T-helper 2 cell treated with Interferon-gamma antibody and Interleukin-4, amounts not matched to agents 5 μg/mL and 100 μg/mL, for 36 hours (primary cell): Measurements from ENCODE around the gene EGFR.

Source experiments
- DNase-seq: peaks from one replicate; pipeline ENCODE4 v3.0.0; 2021; ENCODE audit warnings: low spot score
- H3K27ac Mint-ChIP-seq: one replicate; pipeline ENCODE4 v1.8.0; 2021; ENCODE audit warnings: mild to moderate bottlenecking, mixed read lengths
- H3K27me3 Mint-ChIP-seq: one replicate; pipeline ENCODE4 v1.8.0; 2021; ENCODE audit warnings: low read depth, mixed read lengths
- H3K36me3 Mint-ChIP-seq: one replicate; pipeline ENCODE4 v1.8.0; 2021; ENCODE audit warnings: low read depth, mixed read lengths
- H3K4me1 Mint-ChIP-seq: one replicate; pipeline ENCODE4 v1.8.0; 2021; ENCODE audit warnings: low read depth, mixed read lengths
- H3K4me3 Mint-ChIP-seq: one replicate; pipeline ENCODE4 v1.8.0; 2022; ENCODE audit warnings: mild to moderate bottlenecking, moderate library complexity, mixed read lengths
- H3K9me3 Mint-ChIP-seq: one replicate; pipeline ENCODE4 v1.8.0; 2021; ENCODE audit warnings: mixed read lengths

Gene EGFR

GRCh38 chr7:55183897-55184296, 165.1 kb downstream of the EGFR start:
- Mint-ChIP-seq H3K4me3 (no peak overlapping the region), H3K27me3 (peaks cover 3% of the 10 kb centered on the region)
- DNase-seq, result no peak

DNA sequence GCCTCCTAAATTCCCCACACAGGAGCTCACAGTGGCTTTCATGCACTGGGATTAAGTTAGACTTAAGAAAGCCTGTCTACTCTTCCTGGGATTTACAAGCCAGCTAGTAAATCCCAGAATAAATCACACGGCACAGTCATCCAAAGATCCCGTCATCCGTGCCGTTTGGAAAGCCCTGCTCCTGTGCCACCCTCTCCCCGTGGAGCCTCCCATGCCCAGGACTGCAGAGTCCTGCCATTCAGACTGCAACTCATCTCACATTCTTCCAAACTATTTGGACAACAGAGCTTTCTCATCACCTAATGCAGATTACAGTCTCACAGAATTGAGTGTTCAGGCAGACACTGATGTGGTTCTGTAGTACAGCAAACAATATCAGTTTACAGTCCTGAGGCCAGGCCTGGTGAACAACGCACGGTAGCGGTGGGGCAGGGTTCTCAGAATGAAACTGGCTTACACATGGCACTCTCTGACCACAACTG, 166.5 kb downstream of the EGFR start:
- Mint-ChIP-seq H3K27me3 (peaks cover 3% of the 10 kb centered on the region), H3K4me1 (no peaks in the 10 kb centered on the region)
- no peak for DNase-seq

More at GRCh38 chr7:55183897-55184296, 165.1 kb downstream of the EGFR start:
- Mint-ChIP-seq H3K4me1 (no peaks in the 10 kb centered on the region), H3K27ac (no peak overlapping the region), H3K36me3 (no peaks in the 10 kb centered on the region), H3K9me3 (no peaks in the 10 kb centered on the region)

GRCh38 chr7:55185941-55186609, 167.3 kb downstream of the EGFR start:
- Mint-ChIP-seq H3K4me1 (no peaks in the 10 kb centered on the region), H3K27ac (no peak overlapping the region), H3K27me3 (peaks cover 3% of the 10 kb centered on the region), H3K9me3 (no peaks in the 10 kb centered on the region), H3K4me3 (no peak overlapping the region), H3K36me3 (no peaks in the 10 kb centered on the region)
- no peak for DNase-seq

More for the DNA sequence above, 166.5 kb downstream of the EGFR start:
- no peaks in the 10 kb centered on the region for H3K36me3 Mint-ChIP-seq
- H3K9me3 Mint-ChIP-seq, result no peaks in the 10 kb centered on the region
- no peak overlapping the region for H3K27ac Mint-ChIP-seq
- H3K4me3 Mint-ChIP-seq, result no peak overlapping the region

DNA sequence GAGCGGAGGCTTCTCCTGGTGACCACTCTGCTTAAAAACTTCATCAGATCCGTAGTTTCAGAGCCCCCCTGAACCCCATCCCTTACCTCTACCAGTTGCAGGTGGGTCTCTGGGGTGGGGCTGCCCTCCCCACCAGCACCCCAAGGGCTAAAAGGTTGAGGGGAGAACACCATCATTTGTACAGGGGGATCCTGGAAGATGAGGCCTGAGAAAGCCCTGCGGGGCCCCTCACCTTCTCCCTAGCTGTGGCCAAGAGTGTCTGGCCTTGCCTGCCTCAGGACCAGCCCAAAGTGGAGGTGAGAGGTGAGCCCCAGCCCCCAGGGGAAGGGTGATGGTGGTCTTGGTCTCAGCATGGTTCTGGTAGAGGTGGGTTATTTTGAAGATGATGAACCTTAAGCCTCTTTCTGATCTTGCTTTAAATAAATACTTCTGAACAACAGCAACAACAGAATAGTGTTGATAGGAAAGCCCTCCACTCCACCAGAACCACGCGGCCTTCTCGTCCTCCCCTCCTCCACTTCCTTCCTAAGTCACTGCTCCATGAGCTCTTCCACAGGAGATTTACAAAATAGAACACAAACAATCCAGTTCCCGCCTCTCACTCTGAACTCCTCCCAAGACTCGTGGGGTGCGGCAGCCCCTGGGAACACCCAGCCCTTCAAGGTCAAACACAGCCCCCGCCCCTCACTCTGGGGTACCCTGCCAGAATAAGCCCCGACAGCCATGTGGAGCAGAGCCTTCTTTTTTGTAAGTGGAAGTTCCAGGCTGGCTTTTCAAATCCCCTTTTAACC, 169.1 kb downstream of the EGFR start:
- Mint-ChIP-seq H3K27ac (no peak overlapping the region), H3K36me3 (no peaks in the 10 kb centered on the region), H3K27me3 (peaks cover 3% of the 10 kb centered on the region), H3K9me3 (no peaks in the 10 kb centered on the region), H3K4me1 (no peaks in the 10 kb centered on the region), H3K4me3 (no peak overlapping the region)
- no peak for DNase-seq

DNA sequence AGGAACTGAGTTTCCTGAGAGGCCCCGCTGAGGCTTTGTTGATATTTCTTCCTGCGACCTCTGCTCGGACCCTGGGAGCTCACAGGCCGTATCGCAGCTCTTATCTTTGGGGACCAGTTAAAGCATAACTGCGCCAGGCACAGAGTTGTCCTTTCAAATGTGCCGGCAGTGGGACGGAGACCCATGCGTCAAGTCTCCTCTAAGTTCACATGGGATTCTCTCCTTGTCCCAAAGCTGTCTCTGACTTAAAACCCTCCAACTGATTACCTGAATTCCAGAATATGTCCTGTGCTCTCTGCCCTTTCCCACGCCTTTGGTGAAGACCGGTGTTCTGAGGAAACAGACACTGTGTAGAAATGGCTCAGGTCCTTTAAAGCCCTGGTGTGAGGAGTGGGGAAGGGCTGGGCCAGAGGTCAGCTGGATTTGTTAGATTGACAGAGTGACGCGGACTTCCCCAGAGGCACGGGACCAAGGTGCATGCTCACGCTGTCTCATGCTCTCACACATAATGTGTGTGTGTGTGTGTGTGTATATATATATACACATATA, 169.8 kb downstream of the EGFR start:
- H3K36me3 Mint-ChIP-seq, result no peaks in the 10 kb centered on the region
- no peak overlapping the region for H3K4me3 Mint-ChIP-seq

GRCh38 chr7:55189146-55189766, 170.4 kb downstream of the EGFR start:
- H3K27ac Mint-ChIP-seq, result no peak overlapping the region
- DNase-seq, result no peak

More for the DNA sequence above, 169.8 kb downstream of the EGFR start:
- H3K9me3 Mint-ChIP-seq, result no peaks in the 10 kb centered on the region
- DNase-seq, result no peak
- no peak overlapping the region for H3K27ac Mint-ChIP-seq
- no peaks in the 10 kb centered on the region for H3K4me1 Mint-ChIP-seq
- H3K27me3 Mint-ChIP-seq, result peaks cover 3% of the 10 kb centered on the region

DNA sequence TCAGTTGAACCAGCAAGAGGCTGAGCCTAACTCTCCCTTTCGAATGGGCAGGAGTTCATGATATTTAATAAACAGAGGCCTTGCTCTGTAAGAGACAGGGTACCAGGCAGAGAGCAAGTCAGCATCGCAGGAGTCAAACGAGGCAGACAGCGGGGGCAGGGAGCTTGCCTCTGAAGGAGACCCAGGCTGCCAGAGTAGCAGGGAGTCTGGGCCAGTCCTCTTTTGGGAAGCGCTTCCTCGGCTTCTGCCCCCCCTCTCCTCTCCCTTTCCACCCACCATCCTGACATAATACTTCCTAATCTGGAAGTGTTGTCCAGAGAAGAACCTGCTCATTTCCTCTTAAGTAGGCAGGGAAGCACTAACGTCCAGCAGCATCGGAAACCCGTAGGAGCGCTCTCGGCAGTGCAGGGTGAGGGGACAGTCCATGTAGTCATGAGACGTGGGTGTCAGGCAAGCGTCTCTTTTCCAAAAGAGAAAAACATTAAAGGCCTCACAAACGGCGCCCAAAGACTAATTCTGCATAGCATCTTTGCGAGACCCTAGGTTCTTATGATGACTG, 171.1 kb downstream of the EGFR start:
- no peak for DNase-seq
- no peak overlapping the region for H3K27ac Mint-ChIP-seq

More at GRCh38 chr7:55189146-55189766, 170.4 kb downstream of the EGFR start:
- H3K4me1 Mint-ChIP-seq, result no peaks in the 10 kb centered on the region
- no peak overlapping the region for H3K4me3 Mint-ChIP-seq
- no peaks in the 10 kb centered on the region for H3K36me3 Mint-ChIP-seq
- H3K9me3 Mint-ChIP-seq, result no peaks in the 10 kb centered on the region
- H3K27me3 Mint-ChIP-seq, result peaks cover 3% of the 10 kb centered on the region

GRCh38 chr7:55190511-55191160, 171.8 kb downstream of the EGFR start:
- Mint-ChIP-seq H3K4me3 (no peak overlapping the region), H3K27ac (no peak overlapping the region), H3K36me3 (no peaks in the 10 kb centered on the region), H3K27me3 (peaks cover 5% of the 10 kb centered on the region), H3K9me3 (no peaks in the 10 kb centered on the region), H3K4me1 (no peaks in the 10 kb centered on the region)
- DNase-seq, result no peak

More for the DNA sequence above, 171.1 kb downstream of the EGFR start:
- no peak overlapping the region for H3K4me3 Mint-ChIP-seq
- H3K27me3 Mint-ChIP-seq, result peaks cover 5% of the 10 kb centered on the region
- no peaks in the 10 kb centered on the region for H3K36me3 Mint-ChIP-seq
- H3K9me3 Mint-ChIP-seq, result no peaks in the 10 kb centered on the region
- no peaks in the 10 kb centered on the region for H3K4me1 Mint-ChIP-seq

DNA sequence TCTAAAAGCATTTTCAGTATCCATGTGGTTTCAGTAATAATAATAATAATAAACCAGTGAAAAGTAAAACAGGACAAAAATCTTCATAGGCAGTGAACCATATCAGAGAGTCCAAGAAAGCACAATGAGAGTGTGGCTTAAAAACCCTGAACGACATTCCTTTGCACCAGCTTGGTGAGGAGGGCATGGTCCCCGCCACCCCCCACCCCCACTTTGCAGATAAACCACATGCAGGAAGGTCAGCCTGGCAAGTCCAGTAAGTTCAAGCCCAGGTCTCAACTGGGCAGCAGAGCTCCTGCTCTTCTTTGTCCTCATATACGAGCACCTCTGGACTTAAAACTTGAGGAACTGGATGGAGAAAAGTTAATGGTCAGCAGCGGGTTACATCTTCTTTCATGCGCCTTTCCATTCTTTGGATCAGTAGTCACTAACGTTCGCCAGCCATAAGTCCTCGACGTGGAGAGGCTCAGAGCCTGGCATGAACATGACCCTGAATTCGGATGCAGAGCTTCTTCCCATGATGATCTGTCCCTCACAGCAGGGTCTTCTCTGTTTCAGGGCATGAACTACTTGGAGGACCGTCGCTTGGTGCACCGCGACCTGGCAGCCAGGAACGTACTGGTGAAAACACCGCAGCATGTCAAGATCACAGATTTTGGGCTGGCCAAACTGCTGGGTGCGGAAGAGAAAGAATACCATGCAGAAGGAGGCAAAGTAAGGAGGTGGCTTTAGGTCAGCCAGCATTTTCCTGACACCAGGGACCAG, 172.5 kb downstream of the EGFR start:
- Mint-ChIP-seq H3K4me1 (no peaks in the 10 kb centered on the region), H3K27me3 (peaks cover 7% of the 10 kb centered on the region), H3K9me3 (no peaks in the 10 kb centered on the region), H3K4me3 (no peak overlapping the region), H3K36me3 (no peaks in the 10 kb centered on the region), H3K27ac (no peak overlapping the region)
- no peak for DNase-seq

DNA sequence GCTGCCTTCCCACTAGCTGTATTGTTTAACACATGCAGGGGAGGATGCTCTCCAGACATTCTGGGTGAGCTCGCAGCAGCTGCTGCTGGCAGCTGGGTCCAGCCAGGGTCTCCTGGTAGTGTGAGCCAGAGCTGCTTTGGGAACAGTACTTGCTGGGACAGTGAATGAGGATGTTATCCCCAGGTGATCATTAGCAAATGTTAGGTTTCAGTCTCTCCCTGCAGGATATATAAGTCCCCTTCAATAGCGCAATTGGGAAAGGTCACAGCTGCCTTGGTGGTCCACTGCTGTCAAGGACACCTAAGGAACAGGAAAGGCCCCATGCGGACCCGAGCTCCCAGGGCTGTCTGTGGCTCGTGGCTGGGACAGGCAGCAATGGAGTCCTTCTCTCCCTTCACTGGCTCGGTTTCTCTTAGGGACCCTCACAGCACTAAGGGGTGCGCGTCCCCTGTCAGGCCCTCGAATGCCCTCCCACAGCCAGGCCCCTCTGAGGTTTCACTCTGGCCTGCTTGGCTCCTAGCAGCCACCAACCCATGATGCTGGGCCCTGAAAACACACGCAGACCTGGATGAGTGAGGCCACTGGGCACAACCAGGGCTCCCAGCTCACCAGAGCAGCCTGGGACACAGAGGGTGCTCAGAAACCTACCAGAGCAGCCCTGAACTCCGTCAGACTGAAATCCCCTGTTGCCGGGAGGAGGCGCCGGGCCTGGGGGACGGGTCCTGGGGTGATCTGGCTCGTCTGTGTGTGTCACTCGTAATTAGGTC, 173.3 kb downstream of the EGFR start:
- no peak overlapping the region for H3K27ac Mint-ChIP-seq
- H3K9me3 Mint-ChIP-seq, result no peaks in the 10 kb centered on the region
- H3K36me3 Mint-ChIP-seq, result no peaks in the 10 kb centered on the region
- no peak overlapping the region for H3K4me3 Mint-ChIP-seq
- DNase-seq, result no peak
- H3K4me1 Mint-ChIP-seq, result no peaks in the 10 kb centered on the region
- peaks cover 14% of the 10 kb centered on the region for H3K27me3 Mint-ChIP-seq

- H3K4me1 Mint-ChIP-seq, result no peaks in the 10 kb centered on the region
- no peak overlapping the region for H3K27ac Mint-ChIP-seq
- no peak for DNase-seq
- peaks cover 14% of the 10 kb centered on the region for H3K27me3 Mint-ChIP-seq
- H3K9me3 Mint-ChIP-seq, result no peaks in the 10 kb centered on the region
- H3K4me3 Mint-ChIP-seq, result no peak overlapping the region
- H3K36me3 Mint-ChIP-seq, result no peaks in the 10 kb centered on the region
These were observed 173.9 kb downstream of the EGFR start for GRCh38 chr7:55192723-55193122.

GRCh38 chr7:55193245-55193644, 174.4 kb downstream of the EGFR start:
- Mint-ChIP-seq H3K27me3 (peaks cover 11% of the 10 kb centered on the region), H3K9me3 (no peaks in the 10 kb centered on the region), H3K4me1 (no peaks in the 10 kb centered on the region), H3K4me3 (no peak overlapping the region), H3K36me3 (no peaks in the 10 kb centered on the region), H3K27ac (no peak overlapping the region)
- DNase-seq, result no peak
